Activated CD4-positive, alpha-beta T cell treated with anti-CD3 and anti-CD28 coated beads, Interleukin-2, amount 50 U/mL, for 48 hours (primary cell): ENCODE results near the gene DTD1.

Experiments
- DNase-seq, 2 experiments: peaks; one replicate each; pipeline ENCODE4 v3.0.0-alpha.2; 2020

The DTD1 gene

GRCh38 chr20:18666803-18667415, 79.1 kb downstream of the DTD1 start:
- DNase-seq: no peak

- no peak for DNase-seq
Observed at GRCh38 chr20:18669241-18670019, 81.6 kb downstream of the DTD1 start.

- no peak for DNase-seq
Observed at GRCh38 chr20:18671203-18671710, 83.4 kb downstream of the DTD1 start.

- no peak for DNase-seq
Observed at GRCh38 chr20:18672834-18673233, 85.0 kb downstream of the DTD1 start.

GRCh38 chr20:18676396-18676795, 88.5 kb downstream of the DTD1 start:
- DNase-seq: no peak

DNA sequence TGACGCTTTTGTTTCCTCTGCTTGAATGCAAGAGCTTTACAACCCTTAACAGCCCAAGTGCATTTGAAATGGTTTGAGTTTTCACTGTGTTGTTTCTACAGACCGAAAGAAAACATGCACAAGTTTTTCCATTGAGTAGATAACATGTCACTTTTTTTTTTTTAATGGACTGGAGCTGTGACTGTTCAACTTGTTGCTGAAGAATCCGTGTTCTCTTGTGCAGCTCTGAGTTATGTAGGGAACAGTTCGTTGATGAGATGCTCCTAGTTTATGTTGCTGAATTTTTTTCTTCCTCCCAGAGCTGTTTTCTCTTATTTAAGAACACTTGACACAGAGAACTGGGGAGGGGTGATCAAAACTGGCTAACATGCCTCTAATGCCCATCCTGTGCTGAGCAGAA, 89.3 kb downstream of the DTD1 start:
- DNase-seq: no peak

DNA sequence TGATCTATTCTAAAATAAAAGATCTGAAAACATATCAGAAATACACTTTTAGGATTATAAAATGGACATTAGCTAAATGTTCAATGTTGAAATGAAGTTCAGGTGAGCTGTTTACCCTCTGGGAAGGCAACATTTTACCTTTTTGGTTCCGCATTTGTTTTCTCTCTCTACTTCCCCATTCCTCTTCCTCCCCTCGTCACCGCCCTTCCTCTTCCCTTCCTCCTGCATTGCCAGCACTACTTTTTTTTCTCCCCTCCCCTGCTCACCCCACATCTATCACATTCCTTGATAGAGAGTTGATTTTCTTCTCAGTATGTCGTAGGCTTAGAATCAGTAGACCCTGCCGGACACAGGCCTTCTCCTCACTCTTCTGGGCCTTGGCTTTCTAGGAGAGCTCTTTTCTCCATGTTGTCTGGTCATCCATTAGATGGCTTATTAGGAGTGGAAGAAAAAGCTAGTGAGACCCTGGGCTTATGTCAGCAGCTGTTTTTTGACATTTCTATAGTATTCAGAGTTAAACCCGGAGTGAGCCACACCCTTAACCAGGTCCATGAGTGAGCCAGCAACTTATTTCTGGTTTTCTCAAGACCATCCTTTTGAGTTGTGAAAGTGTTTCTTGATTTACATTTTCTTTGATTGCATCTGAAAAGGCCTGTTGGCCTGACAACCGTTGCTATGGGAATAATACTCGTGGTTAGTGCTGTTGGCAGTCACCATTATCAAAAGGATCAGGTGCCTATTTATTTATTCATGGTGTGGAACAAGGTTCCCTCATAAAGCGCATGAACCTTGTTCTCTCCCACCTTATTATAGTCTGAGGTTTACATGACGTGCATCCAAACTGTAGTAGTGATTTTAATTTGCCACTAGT, 90.9 kb downstream of the DTD1 start:
- DNase-seq: no peak

- no peak for DNase-seq
Observed at GRCh38 chr20:18683839-18684238, 96.0 kb downstream of the DTD1 start.

- no peak for DNase-seq
Observed at GRCh38 chr20:18684775-18685174, 96.9 kb downstream of the DTD1 start.

DNA sequence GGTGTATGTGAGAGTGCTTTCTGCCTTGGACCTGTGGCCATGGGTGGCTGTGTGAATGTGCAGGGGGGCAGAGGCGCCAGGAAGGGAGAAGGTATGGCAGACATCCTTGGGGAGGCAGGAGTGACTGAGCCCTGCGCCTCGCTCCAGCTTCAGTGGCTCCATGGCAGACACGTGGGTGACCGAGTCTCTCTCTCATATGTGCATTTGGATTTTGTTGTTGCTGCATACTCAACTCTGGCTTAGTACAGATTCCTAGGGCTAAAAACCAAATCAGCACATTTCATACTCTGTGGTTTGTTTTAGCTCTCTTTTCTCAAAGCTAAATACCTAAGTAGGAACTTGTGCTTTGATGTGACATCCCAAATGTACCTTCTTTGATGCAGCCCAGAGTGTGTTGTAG, 97.6 kb downstream of the DTD1 start:
- DNase-seq: no peak

DNA sequence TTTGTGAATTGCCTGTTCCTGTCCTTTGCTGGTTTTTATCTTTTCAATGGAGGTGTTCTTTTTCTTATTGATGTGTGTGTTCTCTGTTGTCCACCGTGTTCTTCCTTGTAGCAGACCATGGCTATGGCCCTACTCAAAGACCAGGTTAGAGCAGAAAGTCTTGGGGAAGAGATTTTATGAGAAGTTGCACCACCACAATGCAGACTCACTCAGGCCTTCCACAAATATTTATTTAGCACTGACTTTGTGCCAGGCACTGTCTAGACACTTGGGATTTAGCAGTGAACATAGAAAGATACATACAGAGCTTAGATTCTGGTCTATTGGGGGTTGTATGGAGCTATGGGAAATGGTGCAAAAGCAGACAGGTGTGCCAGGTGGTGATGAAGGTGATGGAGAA, 98.8 kb downstream of the DTD1 start:
- DNase-seq: no peak

- DNase-seq: no peak
Observed at GRCh38 chr20:18688676-18689075, 100.8 kb downstream of the DTD1 start.

DNA sequence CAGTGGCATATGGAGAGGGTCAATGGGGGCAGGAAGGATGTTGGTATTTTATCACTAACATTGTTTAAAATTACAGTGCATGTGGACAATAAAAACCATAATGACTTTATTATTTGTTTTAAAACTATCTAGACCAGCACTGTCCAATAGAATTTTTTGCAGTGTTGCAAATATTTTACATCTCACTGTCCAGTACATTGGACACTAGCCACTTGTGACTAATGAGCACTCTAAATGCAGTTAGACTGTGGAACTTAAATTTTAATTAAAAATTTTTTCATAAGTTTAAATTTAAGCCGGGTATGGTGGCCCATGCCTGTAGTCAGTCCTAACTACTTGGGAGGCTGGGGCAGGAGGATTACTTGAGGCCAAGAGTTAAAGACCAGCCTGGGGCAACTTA, 101.7 kb downstream of the DTD1 start:
- DNase-seq: no peak

DNA sequence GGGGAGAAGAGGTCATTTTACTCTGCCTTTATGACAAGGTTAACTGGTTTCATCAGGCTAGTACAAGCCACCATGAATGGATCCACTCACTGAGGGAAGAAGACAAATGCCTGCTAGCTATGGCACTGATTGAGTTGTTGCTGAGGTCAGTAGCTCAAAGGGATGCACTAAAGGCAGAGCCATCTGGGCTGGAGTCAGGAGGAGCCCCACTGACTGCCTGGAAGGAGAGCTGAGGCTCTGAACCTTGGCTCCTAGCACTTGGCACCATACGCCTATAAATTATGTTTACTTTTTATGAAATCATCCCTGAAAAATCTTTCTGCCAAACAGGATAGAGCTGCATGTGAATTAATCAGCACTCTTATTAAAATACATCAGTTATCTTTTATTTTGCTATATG, 104.6 kb downstream of the DTD1 start:
- DNase-seq: no peak

DNA sequence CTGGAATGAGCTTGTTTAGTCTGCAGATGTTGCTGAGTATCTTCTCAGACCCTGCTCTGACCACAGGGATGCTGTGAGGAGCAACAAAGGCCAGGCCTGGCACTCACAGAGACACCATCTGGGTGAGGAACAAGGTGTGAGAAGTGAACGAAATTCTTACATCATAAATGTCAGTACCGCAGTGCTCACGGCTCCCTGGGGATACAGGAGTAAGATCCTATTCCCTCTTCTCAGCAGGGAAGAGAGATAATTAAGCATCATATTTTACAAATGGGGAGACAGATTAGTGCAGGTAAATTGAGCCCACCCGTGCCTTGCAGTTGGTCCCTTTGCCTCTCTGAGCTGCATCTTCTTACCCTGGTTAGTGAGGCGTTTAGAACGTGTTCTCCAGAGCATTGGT, 106.2 kb downstream of the DTD1 start:
- DNase-seq: no peak

DNA sequence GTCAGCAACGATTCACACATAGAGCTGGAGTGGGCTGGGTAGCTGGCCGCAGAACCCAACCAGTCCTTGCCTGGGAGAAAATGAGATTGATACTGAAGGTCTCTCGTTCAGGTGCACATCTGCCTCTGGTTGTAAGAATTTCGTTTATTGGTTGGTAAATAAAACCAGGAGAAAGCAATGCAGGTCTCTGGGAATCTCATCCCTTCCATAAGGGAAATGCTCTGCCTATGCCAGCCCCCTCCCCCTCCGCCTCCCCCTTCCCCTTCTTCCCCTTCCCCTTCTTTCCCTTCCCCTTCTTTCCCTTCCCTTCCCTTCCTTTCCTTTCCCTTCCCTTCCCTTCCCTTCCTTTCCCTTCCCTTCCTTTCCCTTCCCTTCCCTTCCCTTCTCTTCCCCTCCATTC, 107.3 kb downstream of the DTD1 start:
- no peak for DNase-seq

- no peak for DNase-seq
Observed at GRCh38 chr20:18698735-18699380, 111.0 kb downstream of the DTD1 start.

DNA sequence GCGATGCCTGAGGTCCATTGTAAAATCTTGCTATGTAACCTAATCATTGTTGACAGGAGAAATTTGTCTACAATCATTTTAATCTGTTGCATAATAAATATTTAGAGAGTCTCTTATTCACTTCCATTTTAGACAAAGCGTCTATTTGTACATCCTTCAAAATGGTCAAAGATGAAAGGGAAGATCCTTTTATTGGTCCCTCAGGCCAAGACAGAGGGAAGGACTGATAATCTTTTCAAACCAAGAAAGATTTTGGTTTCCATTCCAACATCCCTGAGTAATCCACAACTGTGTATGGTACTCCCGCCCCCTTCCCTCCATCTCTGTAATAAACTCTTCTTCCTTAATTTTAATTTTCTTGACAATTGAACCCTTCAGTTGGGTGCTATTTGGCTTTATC, 114.1 kb downstream of the DTD1 start:
- DNase-seq: no peak

DNA sequence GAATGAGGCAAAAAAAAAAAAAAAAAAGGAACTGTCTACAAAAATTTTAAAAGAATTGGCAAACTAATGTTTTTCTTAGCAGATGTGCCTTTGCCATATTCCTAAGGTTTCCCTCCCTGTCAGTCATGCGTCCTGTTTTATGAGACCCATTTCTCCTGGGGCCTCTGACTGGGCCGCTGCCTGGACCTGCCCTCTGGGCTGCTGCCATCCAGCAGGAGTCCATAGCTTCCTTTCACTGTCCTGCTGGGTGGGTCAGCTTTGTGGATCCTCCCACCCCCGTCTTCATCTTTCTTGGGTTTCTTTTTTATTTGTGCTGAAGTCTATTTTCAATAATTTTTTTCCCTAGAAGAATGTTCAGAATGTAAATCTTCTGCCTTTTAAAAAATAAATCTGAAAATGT, 114.9 kb downstream of the DTD1 start:
- no peak for DNase-seq

- no peak for DNase-seq
Observed at GRCh38 chr20:18705490-18705889, 117.6 kb downstream of the DTD1 start.

DNA sequence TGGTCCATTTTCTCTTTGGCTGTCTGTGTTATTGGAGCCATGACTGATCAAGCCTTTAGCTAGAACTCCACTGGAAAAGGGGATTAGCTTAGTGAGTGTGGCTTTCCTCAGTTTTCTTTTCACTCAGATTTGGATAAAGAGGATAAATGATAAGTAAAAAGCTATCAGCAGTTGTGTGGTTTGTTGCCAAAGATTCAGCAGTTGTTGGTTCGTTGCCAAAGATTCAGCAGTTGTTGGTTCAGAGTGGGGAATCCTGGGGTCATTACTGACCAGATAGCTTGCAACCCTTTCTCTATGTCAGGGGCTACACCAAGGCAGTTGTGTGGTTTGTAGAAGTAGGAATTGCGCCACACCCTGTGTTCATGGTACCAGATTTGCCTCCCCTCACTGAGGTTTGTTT, 118.1 kb downstream of the DTD1 start:
- no peak for DNase-seq

- no peak for DNase-seq
Observed at GRCh38 chr20:18712131-18712530, 124.3 kb downstream of the DTD1 start.

GRCh38 chr20:18712882-18713281, 125.0 kb downstream of the DTD1 start:
- no peak for DNase-seq
